Left forelimb (tissue), 1 donor: ENCODE data around the gene SGK1.
"Not testable (repeated sequence)": the region's sequence is repeated elsewhere in the genome, so short reads cannot be mapped to it uniquely, and the experiment has no call there.

Experiments used
- DNase-seq: peaks from one replicate; pipeline ENCODE4 v3.0.0-alpha.2; 2018; ENCODE audit warnings: low spot score

Gene SGK1

GRCh38 chr6:134304381-134304780 is 13.5 kb downstream of the SGK1 start:
- not testable (repeated sequence) for DNase-seq

- no peak for DNase-seq
Measured at GRCh38 chr6:134303891-134304290, 14.0 kb downstream of the SGK1 start.

- no peak for DNase-seq
Measured at GRCh38 chr6:134299236-134299635, 18.7 kb downstream of the SGK1 start.

GRCh38 chr6:134296762-134297161 is 21.1 kb downstream of the SGK1 start:
- DNase-seq, result no peak

- no peak for DNase-seq
Measured at GRCh38 chr6:134295953-134296553, 21.9 kb downstream of the SGK1 start.

- DNase-seq, result no peak
Measured at GRCh38 chr6:134293659-134294161, 24.2 kb downstream of the SGK1 start.

- DNase-seq, result no peak
Measured at GRCh38 chr6:134291156-134291555, 26.8 kb downstream of the SGK1 start.

GRCh38 chr6:134289204-134289575 is 28.7 kb downstream of the SGK1 start:
- DNase-seq, result no peak

GRCh38 chr6:134288538-134289203 is 29.2 kb downstream of the SGK1 start:
- DNase-seq, result no peak

GRCh38 chr6:134287859-134288537 is 29.9 kb downstream of the SGK1 start:
- no peak for DNase-seq

GRCh38 chr6:134282816-134283215 is 35.1 kb downstream of the SGK1 start:
- DNase-seq, result no peak

- no peak for DNase-seq
Measured at GRCh38 chr6:134281388-134281787, 36.5 kb downstream of the SGK1 start.

- DNase-seq, result no peak
Measured at GRCh38 chr6:134278000-134278399, 39.9 kb downstream of the SGK1 start.

- DNase-seq, result not testable (repeated sequence)
Measured at GRCh38 chr6:134276891-134277377, 41.0 kb downstream of the SGK1 start.

GRCh38 chr6:134272374-134272773 is 45.5 kb downstream of the SGK1 start:
- no peak for DNase-seq

- no peak for DNase-seq
Measured at GRCh38 chr6:134267917-134268361, 50.0 kb downstream of the SGK1 start.

GRCh38 chr6:134266776-134267175 is 51.1 kb downstream of the SGK1 start:
- DNase-seq, result no peak

- no peak for DNase-seq
Measured at GRCh38 chr6:134261766-134262165, 56.1 kb downstream of the SGK1 start.

- no peak for DNase-seq
Measured at GRCh38 chr6:134258849-134259306, 59.0 kb downstream of the SGK1 start.

- DNase-seq, result no peak
Measured at GRCh38 chr6:134257516-134257915, 60.4 kb downstream of the SGK1 start.

- DNase-seq, result no peak
Measured at GRCh38 chr6:134256862-134257261, 61.0 kb downstream of the SGK1 start.

- DNase-seq, result not testable (repeated sequence)
Measured at GRCh38 chr6:134255280-134255679, 62.6 kb downstream of the SGK1 start.

- no peak for DNase-seq
Measured at GRCh38 chr6:134254118-134254517, 63.8 kb downstream of the SGK1 start.
